Fibroblast of skin of left quadriceps (primary cell): Measurements from ENCODE around the gene RAB34.
"Not testable (repeated sequence)": the region's sequence is repeated elsewhere in the genome, so short reads cannot be mapped to it uniquely, and the experiment has no call there.

Source experiments
- DNase-seq, 2 experiments: peaks; one replicate each; pipeline ENCODE4 v3.0.0-alpha.2; 2013; ENCODE audit warnings: low read depth in 2 of 2

Gene RAB34

DNA sequence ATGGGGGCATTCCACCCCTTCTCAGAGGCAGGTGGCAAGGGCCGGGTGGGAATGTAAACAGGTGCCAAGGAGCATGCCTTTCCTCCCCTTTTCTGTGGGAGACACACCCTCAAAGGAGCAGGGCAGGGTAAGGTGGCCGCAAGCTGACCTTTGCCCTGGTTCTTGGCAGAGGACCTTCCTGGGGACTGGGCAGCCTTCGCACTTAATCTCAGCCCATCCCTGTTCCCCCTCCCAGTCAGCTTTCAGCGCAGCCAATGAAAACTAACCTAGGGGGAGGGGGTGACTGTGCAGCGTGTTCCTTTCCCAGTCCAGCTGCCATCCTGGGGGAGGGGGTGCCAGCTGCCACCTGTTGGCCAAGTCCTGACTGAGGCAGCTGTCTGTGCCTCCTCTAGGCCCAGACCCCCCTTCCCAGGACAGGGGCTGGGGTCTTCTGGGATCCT lies 29.0 kb upstream of the RAB34 start:
- no peak for DNase-seq

GRCh38 chr17:28745786-28746411 lies 28.2 kb upstream of the RAB34 start:
- DNase-seq: no peak

- no peak for DNase-seq
Measured at GRCh38 chr17:28744972-28745785, 27.5 kb upstream of the RAB34 start.

DNA sequence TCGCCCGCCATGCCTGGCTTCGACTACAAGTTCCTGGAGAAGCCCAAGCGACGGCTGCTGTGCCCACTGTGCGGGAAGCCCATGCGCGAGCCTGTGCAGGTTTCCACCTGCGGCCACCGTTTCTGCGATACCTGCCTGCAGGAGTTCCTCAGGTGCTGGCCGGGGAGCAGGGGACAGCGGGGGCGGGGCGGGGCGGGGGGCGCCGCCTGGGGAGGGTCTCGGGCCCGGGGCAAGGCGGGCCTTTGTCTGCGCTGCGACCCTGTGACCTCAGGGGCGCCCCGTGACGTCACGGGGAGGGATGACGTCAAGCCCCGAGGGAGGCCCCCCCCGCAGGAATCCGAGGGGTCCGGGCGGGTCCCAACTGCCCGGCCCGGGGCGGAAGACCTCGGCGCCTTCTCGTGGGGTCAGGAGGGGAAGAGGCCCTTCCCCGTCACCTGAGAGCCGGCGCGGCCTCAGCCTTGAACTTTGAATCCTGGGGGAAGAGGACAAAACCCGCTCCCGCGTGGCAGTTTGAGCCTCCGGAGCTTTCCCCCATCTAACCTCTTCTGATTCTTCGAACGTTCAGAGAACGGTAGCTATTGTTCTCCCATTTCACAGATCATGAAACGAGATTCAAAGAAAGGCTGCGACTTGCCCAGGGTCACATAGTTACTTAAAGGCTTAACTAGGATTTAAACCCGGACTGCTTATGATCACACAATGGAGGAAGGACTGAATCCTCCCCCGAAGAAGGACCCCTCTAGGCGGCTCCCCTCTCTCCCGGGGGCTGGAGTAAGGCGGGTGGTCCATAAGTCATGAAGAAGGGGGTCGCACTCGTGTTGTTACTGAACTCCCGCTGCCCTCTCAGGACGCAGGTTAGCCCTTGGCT lies 26.7 kb upstream of the RAB34 start:
- DNase-seq: no peak

GRCh38 chr17:28743243-28744103 lies 25.8 kb upstream of the RAB34 start, which contains the start of gene TRAF4:
TSS of gene TRAF4 (plus strand) at chr17:28744011. CDS start at chr17:28744113, 102 bp downstream.
- DNase-seq: peak in 1 of 2 experiments; percentile 48

GRCh38 chr17:28741358-28742349 lies 24.0 kb upstream of the RAB34 start:
- DNase-seq: no peak

GRCh38 chr17:28740406-28741357 lies 23.0 kb upstream of the RAB34 start:
- no peak for DNase-seq

DNA sequence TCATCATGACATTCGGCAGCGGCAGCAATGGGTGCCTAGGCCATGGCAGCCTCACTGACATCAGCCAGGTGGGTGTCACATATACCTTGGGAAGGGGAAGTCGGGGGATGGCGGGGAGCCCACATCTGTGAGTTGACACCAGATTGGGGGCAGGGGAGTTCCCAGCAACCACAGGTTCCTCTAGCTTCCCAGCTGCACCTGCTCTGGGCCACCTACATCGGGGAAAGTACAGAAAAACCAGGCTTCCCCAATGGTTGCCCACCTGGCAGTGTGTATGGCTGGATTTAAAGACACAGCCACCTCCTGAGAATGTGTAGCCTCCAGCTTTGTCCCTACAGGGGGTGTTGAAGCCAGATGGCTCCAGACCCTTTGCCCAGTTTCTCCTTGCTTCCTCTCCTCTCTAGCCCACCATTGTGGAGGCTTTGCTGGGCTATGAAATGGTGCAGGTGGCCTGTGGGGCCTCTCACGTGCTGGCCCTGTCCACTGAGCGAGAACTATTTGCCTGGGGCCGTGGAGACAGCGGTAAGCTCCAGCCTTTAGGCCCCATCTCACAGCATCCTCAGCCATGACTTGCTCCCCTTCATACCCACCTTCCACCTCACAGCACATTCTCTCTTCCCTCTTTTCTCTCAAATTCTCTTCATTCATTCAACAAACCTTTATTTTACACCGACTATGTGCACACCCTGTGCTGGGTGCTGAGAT lies 21.2 kb upstream of the RAB34 start:
- DNase-seq: no peak

- DNase-seq: no peak
Measured at GRCh38 chr17:28737770-28738679, 20.4 kb upstream of the RAB34 start.

DNA sequence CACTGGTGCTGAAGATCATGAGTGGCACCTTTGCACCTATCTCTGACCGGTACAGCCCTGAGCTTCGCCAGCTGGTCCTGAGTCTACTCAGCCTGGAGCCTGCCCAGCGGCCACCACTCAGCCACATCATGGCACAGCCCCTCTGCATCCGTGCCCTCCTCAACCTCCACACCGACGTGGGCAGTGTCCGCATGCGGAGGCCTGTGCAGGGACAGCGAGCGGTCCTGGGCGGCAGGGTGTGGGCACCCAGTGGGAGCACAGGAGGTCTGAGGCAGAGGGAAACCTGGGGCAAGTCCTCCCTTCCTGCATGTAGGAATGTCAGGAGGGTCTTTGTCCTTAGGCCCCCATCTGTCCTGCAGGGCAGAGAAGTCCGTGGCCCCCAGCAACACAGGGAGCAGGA lies 19.6 kb upstream of the RAB34 start:
- no peak for DNase-seq

DNA sequence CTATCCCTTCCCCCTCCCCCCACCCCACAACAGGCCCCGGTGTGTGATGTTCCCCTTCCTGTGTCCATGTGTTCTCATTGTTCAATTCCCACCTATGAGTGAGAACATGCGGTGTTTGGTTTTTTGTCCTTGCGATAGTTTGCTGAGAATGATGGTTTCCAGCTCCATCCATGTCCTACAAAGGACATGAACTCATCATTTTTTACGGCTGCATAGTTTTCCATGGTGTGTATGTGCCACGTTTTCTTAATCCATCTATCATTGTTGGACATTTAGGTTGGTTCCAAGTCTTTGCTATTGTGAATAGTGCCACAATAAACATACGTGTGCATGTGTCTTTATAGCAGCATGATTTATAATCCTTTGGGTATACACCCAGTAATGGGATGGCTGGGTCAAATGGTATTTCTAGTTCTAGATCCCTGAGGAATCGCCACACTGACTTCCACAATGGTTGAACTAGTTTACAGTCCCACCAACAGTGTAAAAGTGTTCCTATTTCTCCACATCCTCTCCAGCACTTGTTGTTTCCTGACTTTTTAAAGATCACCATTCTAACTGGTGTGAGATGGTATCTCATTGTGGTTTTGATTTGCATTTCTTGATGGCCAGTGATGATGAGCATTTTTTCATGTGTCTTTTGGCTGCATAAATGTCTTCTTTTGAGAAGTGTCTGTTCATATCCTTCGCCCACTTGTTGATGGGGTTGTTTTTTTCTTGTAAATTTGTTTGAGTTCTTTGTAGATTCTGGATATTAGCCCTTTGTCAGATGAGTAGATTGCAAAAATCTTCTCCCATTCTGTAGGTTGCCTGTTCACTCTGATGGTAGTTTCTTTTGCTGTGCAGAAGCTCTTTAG lies 18.5 kb upstream of the RAB34 start:
- DNase-seq: not testable (repeated sequence)

DNA sequence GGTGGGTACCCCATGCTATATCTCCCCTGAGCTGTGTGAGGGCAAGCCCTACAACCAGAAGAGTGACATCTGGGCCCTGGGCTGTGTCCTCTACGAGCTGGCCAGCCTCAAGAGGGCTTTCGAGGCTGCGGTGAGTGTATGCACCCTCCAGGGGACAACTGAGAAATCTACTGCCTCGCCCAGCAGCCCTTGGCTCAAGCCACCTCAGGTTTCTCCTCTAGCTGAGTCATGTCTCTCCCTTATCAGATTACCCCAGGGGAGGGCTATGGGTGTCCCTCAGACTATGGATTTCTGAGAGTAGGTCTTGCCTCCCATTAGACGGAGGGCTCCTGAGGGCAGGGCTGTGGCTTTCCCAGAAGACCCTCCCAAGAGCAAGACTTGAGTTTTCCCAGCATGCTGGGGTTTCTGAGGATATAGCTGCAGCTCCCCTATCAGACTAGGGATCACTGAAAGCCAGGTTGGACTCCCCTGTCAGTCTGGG lies 17.6 kb upstream of the RAB34 start:
- DNase-seq: no peak

DNA sequence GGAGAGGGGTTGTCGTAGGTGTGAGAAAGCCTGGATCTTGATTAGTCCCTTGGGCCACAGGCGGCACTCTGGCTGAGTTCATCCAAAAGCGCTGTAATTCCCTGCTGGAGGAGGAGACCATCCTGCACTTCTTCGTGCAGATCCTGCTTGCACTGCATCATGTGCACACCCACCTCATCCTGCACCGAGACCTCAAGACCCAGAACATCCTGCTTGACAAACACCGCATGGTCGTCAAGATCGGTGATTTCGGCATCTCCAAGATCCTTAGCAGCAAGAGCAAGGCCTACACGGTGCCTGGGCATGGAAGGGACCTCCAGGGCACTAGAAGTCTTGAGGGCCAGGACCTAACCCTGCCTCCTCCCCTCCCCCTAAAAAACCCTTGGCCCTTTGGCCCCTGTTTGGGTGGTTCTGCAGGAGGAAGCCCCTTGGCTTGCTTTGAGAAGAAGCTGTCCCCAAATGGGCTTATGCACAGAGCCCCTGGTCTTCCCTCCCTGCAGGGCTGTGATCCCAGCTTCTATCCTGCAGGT lies 17.1 kb upstream of the RAB34 start:
- DNase-seq: no peak

- no peak for DNase-seq
Measured at GRCh38 chr17:28733346-28733745, 15.7 kb upstream of the RAB34 start.

DNA sequence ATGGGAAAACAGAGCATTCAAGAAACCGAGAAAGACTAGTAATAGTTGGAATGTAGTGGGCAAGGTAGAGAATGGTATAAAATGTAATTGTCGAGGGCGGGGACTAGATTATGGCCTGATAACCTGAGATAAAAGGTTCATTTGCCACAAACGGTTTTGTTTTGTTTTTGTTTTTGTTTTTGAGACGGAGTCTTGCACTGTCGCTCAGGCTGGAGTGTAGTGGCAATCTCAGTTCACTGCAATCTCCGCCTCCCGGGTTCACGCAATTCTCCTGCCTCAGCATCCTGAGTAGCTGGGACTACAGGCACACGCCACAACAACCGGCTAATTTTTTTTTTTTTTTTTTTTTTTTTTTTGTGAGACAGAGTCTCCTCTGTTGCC lies 12.3 kb upstream of the RAB34 start:
- DNase-seq: no peak
